ENCODE results near the gene ZNF148.

ZNF148 gene

GRCh38 chr3:125192190-125193035 is 182.7 kb downstream of the ZNF148 start:
- no peak for DNase-seq (ENCODE audit: low read depth in 3 of 3)

GRCh38 chr3:125191730-125192129 is 183.4 kb downstream of the ZNF148 start:
- DNase-seq (ENCODE audit: low read depth in 3 of 3), result no peak

- DNase-seq (ENCODE audit: low read depth in 3 of 3), result no peak
Observed at GRCh38 chr3:125191256-125191655, 183.9 kb downstream of the ZNF148 start.

GRCh38 chr3:125190786-125191185 is 184.3 kb downstream of the ZNF148 start:
- no peak for DNase-seq (ENCODE audit: low read depth in 3 of 3)

GRCh38 chr3:125189378-125190165 is 185.6 kb downstream of the ZNF148 start:
- DNase-seq (ENCODE audit: low read depth in 3 of 3), result no peak

- DNase-seq (ENCODE audit: low read depth in 3 of 3), result no peak
Observed at GRCh38 chr3:125188955-125189354, 186.2 kb downstream of the ZNF148 start.

- DNase-seq (ENCODE audit: low read depth in 3 of 3), result no peak
Observed at GRCh38 chr3:125187599-125187910, 187.6 kb downstream of the ZNF148 start.

GRCh38 chr3:125186800-125187598 is 188.1 kb downstream of the ZNF148 start:
- no peak for DNase-seq (ENCODE audit: low read depth in 3 of 3)

- peak in 1 of 3 experiments; percentile 25 for DNase-seq (ENCODE audit: low read depth in 3 of 3)
Observed at GRCh38 chr3:125186261-125186787, 188.8 kb downstream of the ZNF148 start.

- DNase-seq (ENCODE audit: low read depth in 3 of 3), result no peak
Observed at GRCh38 chr3:125185805-125186204, 189.3 kb downstream of the ZNF148 start.

- no peak for DNase-seq (ENCODE audit: low read depth in 3 of 3)
Observed at GRCh38 chr3:125179884-125180240, 195.3 kb downstream of the ZNF148 start.

- no peak for DNase-seq (ENCODE audit: low read depth in 3 of 3)
Observed at GRCh38 chr3:125179143-125179883, 195.8 kb downstream of the ZNF148 start.

- DNase-seq (ENCODE audit: low read depth in 3 of 3), result no peak
Observed at GRCh38 chr3:125177746-125178145, 197.4 kb downstream of the ZNF148 start.
